GM23338 (cell line): ENCODE measurements around the gene DEFB131B. TPM values are rescaled to one million over a fixed set of nuclear protein-coding genes. Genes with fewer than 3 reads are reported as not detected.

Experiments
- ATAC-seq: fragments of 200-7000 bp; cut with Tn5 transposase; 3 replicates; pipeline ENCODE4 v1.9.1; 2020
- DNase-seq: peaks from one replicate; pipeline ENCODE4 v3.0.0-alpha.2; 2015; ENCODE audit warnings: low spot score
- H2AFZ ChIP-seq: fragments of 200-600 bp; sonication (generic); 2 replicates; pipeline ENCODE4 v1.8.0; 2016; ENCODE audit warnings: antibody characterized with exemption, mild to moderate bottlenecking, moderate library complexity
- H3F3A ChIP-seq: fragments of 200-600 bp; sonication (generic); replicated peaks from 2 replicates; pipeline ENCODE4 v1.8.0; 2017; ENCODE audit warnings: antibody characterized with exemption, mixed run types, low read depth
- H3K27ac ChIP-seq: fragments of 200-600 bp; sonication (generic); 2 replicates; pipeline ENCODE4 v1.6.1; 2016; ENCODE audit warnings: low read depth
- H3K27me3 ChIP-seq: fragments of 200-600 bp; sonication (generic); 2 replicates; pipeline ENCODE4 v1.8.0; 2016; ENCODE audit warnings: mild to moderate bottlenecking, mixed run types, moderate library complexity; ENCODE audit not compliant: insufficient read depth
- H3K36me3 ChIP-seq: fragments of 200-600 bp; sonication (generic); 2 replicates; pipeline ENCODE4 v1.8.0; 2016; ENCODE audit warnings: mild to moderate bottlenecking; ENCODE audit not compliant: insufficient read depth
- H3K4me1 ChIP-seq: fragments of 200-600 bp; sonication (generic); 2 replicates; pipeline ENCODE4 v1.8.0; 2016; ENCODE audit warnings: mild to moderate bottlenecking, moderate library complexity; ENCODE audit not compliant: insufficient read depth
- H3K4me2 ChIP-seq: fragments of 200-600 bp; sonication (generic); 2 replicates; pipeline ENCODE4 v1.7.1; 2017; ENCODE audit warnings: mixed run types
- H3K4me3 ChIP-seq: fragments of 200-600 bp; sonication (generic); 2 replicates; pipeline ENCODE4 v1.6.1; 2016; ENCODE audit warnings: mixed run types
- H3K79me2 ChIP-seq: fragments of 200-600 bp; sonication (generic); replicated peaks from 2 replicates; pipeline ENCODE4 v1.8.0; 2017; ENCODE audit warnings: mild to moderate bottlenecking; ENCODE audit not compliant: insufficient read depth
- H3K9me2 ChIP-seq: fragments of 200-600 bp; sonication (generic); 2 replicates; pipeline ENCODE4 v1.8.0; 2017; ENCODE audit not compliant: insufficient read depth
- H4K20me1 ChIP-seq: fragments of 200-600 bp; sonication (generic); replicated peaks from 2 replicates; pipeline ENCODE4 v1.8.0; 2017; ENCODE audit warnings: mild to moderate bottlenecking; ENCODE audit not compliant: insufficient read depth
- H3K27ac Mint-ChIP-seq: 2 replicates; pipeline ENCODE4 v1.8.0; 2020; ENCODE audit warnings: inconsistent platforms, mild to moderate bottlenecking, moderate library complexity, mixed read lengths
- H3K27me3 Mint-ChIP-seq: 3 replicates; pipeline ENCODE4 v1.8.0; 2022; ENCODE audit warnings: low read depth, mild to moderate bottlenecking, moderate library complexity, mixed read lengths, inconsistent platforms; ENCODE audit not compliant: insufficient read depth, poor library complexity
- H3K36me3 Mint-ChIP-seq: 3 replicates; pipeline ENCODE4 v1.8.0; 2021; ENCODE audit warnings: low read depth, mild to moderate bottlenecking, inconsistent platforms, moderate library complexity, mixed read lengths
- H3K4me1 Mint-ChIP-seq: 3 replicates; pipeline ENCODE4 v1.8.0; 2020; ENCODE audit warnings: mild to moderate bottlenecking, inconsistent platforms, mixed read lengths
- H3K4me3 Mint-ChIP-seq: 3 replicates; pipeline ENCODE4 v1.8.0; 2021; ENCODE audit warnings: moderate library complexity, mild to moderate bottlenecking, inconsistent platforms, mixed read lengths
- H3K9me3 Mint-ChIP-seq: 3 replicates; pipeline ENCODE4 v1.8.0; 2020; ENCODE audit warnings: moderate library complexity, mild to moderate bottlenecking, inconsistent platforms, mixed read lengths
- CREB1 ChIP-seq: fragments of 250-450 bp; sonication (Bioruptor Pico); IDR thresholded peaks from 2 replicates; pipeline ENCODE4 v1.5.0; 2020; ENCODE audit warnings: low read depth, mild to moderate bottlenecking, moderate library complexity
- EZH2 ChIP-seq: fragments of 200-600 bp; sonication (generic); IDR thresholded peaks from one replicate; pipeline ENCODE4 v1.8.0; 2017; ENCODE audit warnings: antibody characterized with exemption, mild to moderate bottlenecking, low read depth; ENCODE audit not compliant: unreplicated experiment
- EZH2phosphoT487 ChIP-seq: fragments of 200-600 bp; sonication (generic); IDR thresholded peaks from one replicate; pipeline ENCODE4 v1.8.1; 2018; ENCODE audit warnings: antibody characterized with exemption; ENCODE audit not compliant: unreplicated experiment
- JUNB ChIP-seq: IDR thresholded peaks from one replicate; pipeline ENCODE4 v1.6.1; 2016; ENCODE audit warnings: antibody characterized with exemption; ENCODE audit not compliant: unreplicated experiment
- NANOG ChIP-seq: IDR thresholded peaks from 2 replicates; pipeline ENCODE4 v1.6.1; 2016; ENCODE audit warnings: antibody characterized with exemption, borderline replicate concordance
- POLR2AphosphoS5 ChIP-seq: IDR thresholded peaks from 2 replicates; pipeline ENCODE4 v1.6.1; 2016; ENCODE audit warnings: antibody characterized with exemption, low read depth
- STAT1 ChIP-seq: IDR thresholded peaks from one replicate; pipeline ENCODE4 v1.6.1; 2016; ENCODE audit warnings: antibody characterized with exemption; ENCODE audit not compliant: unreplicated experiment
- ZNF114 ChIP-seq: fragments of 250-450 bp; sonication (Bioruptor Pico); IDR thresholded peaks from 2 replicates; pipeline ENCODE4 v1.5.0; 2020; ENCODE audit warnings: mild to moderate bottlenecking, moderate library complexity
- ZNF331 ChIP-seq: fragments of 250-450 bp; sonication (Bioruptor Pico); IDR thresholded peaks from 2 replicates; pipeline ENCODE4 v1.5.0; 2020; ENCODE audit warnings: low read depth, mild to moderate bottlenecking, moderate library complexity
- ZNF462 ChIP-seq: fragments of 250-450 bp; sonication (Bioruptor Pico); IDR thresholded peaks from 2 replicates; pipeline ENCODE4 v1.5.0; 2020; ENCODE audit warnings: mild to moderate bottlenecking, moderate library complexity
- polyA plus RNA-seq: library from polyadenylated mRNA; unstranded; fragments of >200 nt; fragmentation: Nextera tagmentation; extraction: Ambion mirVana; gene quantifications from 2 replicates; pipeline ENCODE4 v1.2.1, GENCODE V29; 2016
- total RNA-seq: library from RNA; depleted of rRNA; stranded (reverse); fragments of >200 nt; shearing (Covaris generic); gene quantifications from 2 replicates; pipeline ENCODE4 v1.2.3, GENCODE V29; 2014
- TF ChIP-seq, protein P1 (sequence below): IDR thresholded peaks from one replicate; pipeline ENCODE4 v1.6.1; 2018; ENCODE audit warnings: antibody characterized with exemption; ENCODE audit not compliant: unreplicated experiment
- TF ChIP-seq, protein P2 (sequence below): IDR thresholded peaks from 2 replicates; pipeline ENCODE4 v1.6.1; 2016; ENCODE audit warnings: antibody characterized with exemption
- TF ChIP-seq, protein P3 (sequence below), 2 experiments: fragments of 200-600 bp in 1 of 2; sonication (generic) in 1 of 2; conservative IDR thresholded peaks; 2 replicates each; pipeline versions ENCODE4 v1.5.1 to v1.6.1; 2016 to 2017; ENCODE audit warnings: antibody characterized with exemption in 2 of 2, low read depth in 2 of 2, mild to moderate bottlenecking in 2 of 2, moderate library complexity in 1 of 2

DEFB131B gene
- total and polyA plus RNA-seq, 2 experiments from 2014 or later = not detected

DNA sequence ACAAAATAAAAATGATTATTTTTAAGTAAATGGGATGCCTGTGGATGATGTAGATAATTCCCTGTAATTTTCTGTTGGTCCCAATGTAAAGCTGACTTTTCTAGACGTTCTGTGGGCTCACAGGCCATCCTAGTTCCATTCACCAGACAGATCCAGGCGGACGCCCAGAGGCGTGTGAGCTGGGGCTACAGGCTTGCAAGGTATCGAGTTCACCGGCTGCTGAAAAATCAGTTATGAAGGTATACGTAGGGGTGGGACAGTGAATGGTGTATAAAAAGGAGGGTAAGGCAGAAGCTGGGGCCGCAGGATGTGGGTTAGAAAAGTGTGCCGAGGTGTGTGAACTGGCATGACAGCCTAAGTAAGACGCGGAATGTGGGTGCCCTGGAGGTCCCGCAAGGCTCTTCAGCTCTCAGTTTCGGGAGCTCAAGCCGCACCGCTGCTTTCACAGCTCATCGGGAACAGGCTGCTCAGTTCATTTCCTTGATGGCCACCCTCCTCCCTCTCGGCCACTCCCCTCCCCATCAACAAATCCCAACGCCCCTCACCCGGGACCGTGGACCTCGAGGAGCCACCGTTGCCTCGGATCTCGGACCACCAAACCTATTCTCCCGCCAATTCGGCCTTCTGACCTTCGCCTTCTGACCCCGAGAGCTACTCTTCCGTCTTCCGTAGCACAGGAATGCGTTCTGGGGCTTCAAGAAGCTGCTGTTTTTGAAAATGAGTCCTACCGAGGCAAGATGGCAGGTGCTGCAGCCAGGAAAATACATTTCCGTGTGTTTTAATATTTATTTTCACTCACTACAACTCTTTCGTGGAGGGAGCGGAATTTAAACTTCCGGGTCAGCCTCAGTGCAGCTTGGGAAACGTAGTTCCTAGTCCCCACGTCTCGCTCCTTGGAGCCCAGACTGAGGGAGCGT is 49.8 kb downstream of the DEFB131B start, which contains the start of gene XNDC1N:
Gene XNDC1N (minus strand): TSS at position 775 of the 917 bp plus-strand sequence. CDS start 5,241 bp downstream, outside the sequence.
- Histone ChIP-seq H3K27me3 (no peaks in the 10 kb centered on the region), H3K4me2 (peak within 1 kb of the TSS; percentile 98), H4K20me1 (peaks cover 17% of the 10 kb centered on the region; the same call in 1 of the 2 replicates), H3K9me2 (no peaks in the 10 kb centered on the region), H3K36me3 (no peaks in the 10 kb centered on the region; the same call in 1 of the 2 replicates), H2AFZ (peak within 1 kb of the TSS; percentile 95), H3K27ac (peak within 1 kb of the TSS; percentile 98), H3K4me3 (peak within 1 kb of the TSS; percentile 79), H3F3A (0 out of 2 replicates have a peak, but pooled peaks cover 2% of the 10 kb centered on the region), H3K4me1 (peaks cover 15% of the 10 kb centered on the region), H3K79me2 (peaks cover 52% of the 10 kb centered on the region)
- Mint-ChIP-seq H3K9me3 (no peaks in the 10 kb centered on the region), H3K4me3 (peak within 1 kb of the TSS; percentile 95), H3K27ac (peak within 1 kb of the TSS; percentile 100), H3K27me3 (peaks cover 5% of the 10 kb centered on the region), H3K36me3 (peaks cover 15% of the 10 kb centered on the region), H3K4me1 (peaks cover 6% of the 10 kb centered on the region)
- peak; percentile 92 for DNase-seq
- TF ChIP-seq JUNB = no peak
- TF ChIP-seq ZNF331 (CRISPR knock-in tag) = no peak
- no peak for TF ChIP-seq ZNF114 (CRISPR knock-in tag)
- no peak for TF ChIP-seq EZH2phosphoT487
- no peak for TF ChIP-seq EZH2
- TF ChIP-seq POLR2AphosphoS5 = peak; percentile 52; the same call in 1 of the 2 replicates
- TF ChIP-seq ZNF462 (CRISPR knock-in tag) = no peak
- TF ChIP-seq CREB1 (CRISPR knock-in tag) = 0 out of 2 replicates have a peak, but pooled peaks have one; percentile 21
- TF ChIP-seq, protein P1, sequence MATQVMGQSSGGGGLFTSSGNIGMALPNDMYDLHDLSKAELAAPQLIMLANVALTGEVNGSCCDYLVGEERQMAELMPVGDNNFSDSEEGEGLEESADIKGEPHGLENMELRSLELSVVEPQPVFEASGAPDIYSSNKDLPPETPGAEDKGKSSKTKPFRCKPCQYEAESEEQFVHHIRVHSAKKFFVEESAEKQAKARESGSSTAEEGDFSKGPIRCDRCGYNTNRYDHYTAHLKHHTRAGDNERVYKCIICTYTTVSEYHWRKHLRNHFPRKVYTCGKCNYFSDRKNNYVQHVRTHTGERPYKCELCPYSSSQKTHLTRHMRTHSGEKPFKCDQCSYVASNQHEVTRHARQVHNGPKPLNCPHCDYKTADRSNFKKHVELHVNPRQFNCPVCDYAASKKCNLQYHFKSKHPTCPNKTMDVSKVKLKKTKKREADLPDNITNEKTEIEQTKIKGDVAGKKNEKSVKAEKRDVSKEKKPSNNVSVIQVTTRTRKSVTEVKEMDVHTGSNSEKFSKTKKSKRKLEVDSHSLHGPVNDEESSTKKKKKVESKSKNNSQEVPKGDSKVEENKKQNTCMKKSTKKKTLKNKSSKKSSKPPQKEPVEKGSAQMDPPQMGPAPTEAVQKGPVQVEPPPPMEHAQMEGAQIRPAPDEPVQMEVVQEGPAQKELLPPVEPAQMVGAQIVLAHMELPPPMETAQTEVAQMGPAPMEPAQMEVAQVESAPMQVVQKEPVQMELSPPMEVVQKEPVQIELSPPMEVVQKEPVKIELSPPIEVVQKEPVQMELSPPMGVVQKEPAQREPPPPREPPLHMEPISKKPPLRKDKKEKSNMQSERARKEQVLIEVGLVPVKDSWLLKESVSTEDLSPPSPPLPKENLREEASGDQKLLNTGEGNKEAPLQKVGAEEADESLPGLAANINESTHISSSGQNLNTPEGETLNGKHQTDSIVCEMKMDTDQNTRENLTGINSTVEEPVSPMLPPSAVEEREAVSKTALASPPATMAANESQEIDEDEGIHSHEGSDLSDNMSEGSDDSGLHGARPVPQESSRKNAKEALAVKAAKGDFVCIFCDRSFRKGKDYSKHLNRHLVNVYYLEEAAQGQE = no peak
- TF ChIP-seq STAT1 = no peak
- TF ChIP-seq, protein P2, sequence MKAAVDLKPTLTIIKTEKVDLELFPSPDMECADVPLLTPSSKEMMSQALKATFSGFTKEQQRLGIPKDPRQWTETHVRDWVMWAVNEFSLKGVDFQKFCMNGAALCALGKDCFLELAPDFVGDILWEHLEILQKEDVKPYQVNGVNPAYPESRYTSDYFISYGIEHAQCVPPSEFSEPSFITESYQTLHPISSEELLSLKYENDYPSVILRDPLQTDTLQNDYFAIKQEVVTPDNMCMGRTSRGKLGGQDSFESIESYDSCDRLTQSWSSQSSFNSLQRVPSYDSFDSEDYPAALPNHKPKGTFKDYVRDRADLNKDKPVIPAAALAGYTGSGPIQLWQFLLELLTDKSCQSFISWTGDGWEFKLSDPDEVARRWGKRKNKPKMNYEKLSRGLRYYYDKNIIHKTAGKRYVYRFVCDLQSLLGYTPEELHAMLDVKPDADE = peak; percentile 72; the same call in 1 of the 2 replicates
- TF ChIP-seq, protein P3, sequence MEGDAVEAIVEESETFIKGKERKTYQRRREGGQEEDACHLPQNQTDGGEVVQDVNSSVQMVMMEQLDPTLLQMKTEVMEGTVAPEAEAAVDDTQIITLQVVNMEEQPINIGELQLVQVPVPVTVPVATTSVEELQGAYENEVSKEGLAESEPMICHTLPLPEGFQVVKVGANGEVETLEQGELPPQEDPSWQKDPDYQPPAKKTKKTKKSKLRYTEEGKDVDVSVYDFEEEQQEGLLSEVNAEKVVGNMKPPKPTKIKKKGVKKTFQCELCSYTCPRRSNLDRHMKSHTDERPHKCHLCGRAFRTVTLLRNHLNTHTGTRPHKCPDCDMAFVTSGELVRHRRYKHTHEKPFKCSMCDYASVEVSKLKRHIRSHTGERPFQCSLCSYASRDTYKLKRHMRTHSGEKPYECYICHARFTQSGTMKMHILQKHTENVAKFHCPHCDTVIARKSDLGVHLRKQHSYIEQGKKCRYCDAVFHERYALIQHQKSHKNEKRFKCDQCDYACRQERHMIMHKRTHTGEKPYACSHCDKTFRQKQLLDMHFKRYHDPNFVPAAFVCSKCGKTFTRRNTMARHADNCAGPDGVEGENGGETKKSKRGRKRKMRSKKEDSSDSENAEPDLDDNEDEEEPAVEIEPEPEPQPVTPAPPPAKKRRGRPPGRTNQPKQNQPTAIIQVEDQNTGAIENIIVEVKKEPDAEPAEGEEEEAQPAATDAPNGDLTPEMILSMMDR (conservative IDR thresholded peaks at IDR 0.05; ENCODE audit: low read depth in 2 of 2) = no peak
- 0 out of 2 replicates have a peak, but pooled peaks have one; percentile 12 for TF ChIP-seq NANOG
- peak; percentile 91 for ATAC-seq
